ENCODE results near the gene MAGI2.

- TF ChIP-seq CTCF (conservative IDR thresholded peaks at IDR 0.05; ENCODE audit: low read length) (no peak), EZH2phosphoT487 (IDR thresholded peaks at IDR 0.05; ENCODE audit: borderline replicate concordance, low read depth, low read length) (no peak)
Measured at GRCh38 chr7:78082556-78082955, 1370.9 kb downstream of the MAGI2 start.
